HFFc6 (cell line): ENCODE data around the gene KCND2. TPM values are rescaled to one million over a fixed set of nuclear protein-coding genes. Genes with fewer than 3 reads are reported as not detected.

Experiments used
- DNase-seq: peaks from one replicate; pipeline ENCODE4 v3.0.0-alpha.2; 2018
- H3K27ac Mint-ChIP-seq: 2 replicates; pipeline ENCODE4 v1.8.0; 2020; ENCODE audit warnings: mild to moderate bottlenecking, mixed read lengths
- H3K27me3 Mint-ChIP-seq: 2 replicates; pipeline ENCODE4 v1.8.0; 2021; ENCODE audit warnings: mild to moderate bottlenecking, moderate library complexity, mixed read lengths; ENCODE audit not compliant: insufficient read depth
- H3K36me3 Mint-ChIP-seq: 2 replicates; pipeline ENCODE4 v1.8.0; 2021; ENCODE audit warnings: low read depth, mixed read lengths
- H3K4me1 Mint-ChIP-seq: 2 replicates; pipeline ENCODE4 v1.8.0; 2020; ENCODE audit warnings: low read depth, mixed read lengths
- H3K4me3 Mint-ChIP-seq: 2 replicates; pipeline ENCODE4 v1.8.0; 2020; ENCODE audit warnings: mild to moderate bottlenecking, moderate library complexity, mixed read lengths
- H3K9me3 Mint-ChIP-seq: 2 replicates; pipeline ENCODE4 v1.8.0; 2020; ENCODE audit warnings: mild to moderate bottlenecking, mixed read lengths
- CTCF ChIP-seq: fragments of 200-600 bp; sonication (generic); IDR thresholded peaks from 2 replicates; pipeline ENCODE4 v1.5.0; 2021; ENCODE audit warnings: antibody characterized with exemption, mild to moderate bottlenecking
- total RNA-seq, 6 experiments: library from RNA; stranded (reverse); fragmentation: NEBNext Ultra II Directional; extraction: Animal tissue kit (Norgen Biotek cat#: 25700); gene quantifications; 2 replicates in 1 of 6; 3 replicates in 5 of 6; pipeline ENCODE4 v1.2.3, GENCODE V29; 2021

KCND2 gene
- total RNA-seq, 6 experiments from 2014 or later: not detected

DNA sequence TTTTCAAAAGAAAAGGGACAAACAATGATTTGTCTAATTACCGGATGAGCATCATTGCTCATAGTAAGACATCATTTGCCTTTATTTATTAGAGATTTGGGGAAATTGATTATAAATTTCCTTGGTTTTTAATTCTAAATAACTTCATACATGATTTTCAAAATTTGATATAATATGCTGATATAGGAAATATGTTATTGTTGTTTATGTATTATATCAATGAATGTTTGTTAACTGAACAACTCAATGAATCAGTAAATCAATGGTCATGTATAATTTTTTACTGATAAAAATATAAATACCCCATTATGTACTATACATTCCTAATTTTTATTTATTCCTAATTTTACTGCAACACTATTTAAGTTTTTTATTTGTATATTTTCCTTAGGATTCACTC, 327.6 kb downstream of the KCND2 start:
- no peaks in the 10 kb centered on the region for H3K36me3 Mint-ChIP-seq
- no peak overlapping the region for H3K4me3 Mint-ChIP-seq
- H3K4me1 Mint-ChIP-seq: no peaks in the 10 kb centered on the region
- no peak for TF ChIP-seq CTCF
- H3K27ac Mint-ChIP-seq: no peak overlapping the region
- peaks cover 9% of the 10 kb centered on the region for H3K9me3 Mint-ChIP-seq
- H3K27me3 Mint-ChIP-seq: peaks cover 2% of the 10 kb centered on the region; the same call in 1 of the 2 replicates
- no peak for DNase-seq

- no peak for TF ChIP-seq CTCF
- H3K27me3 Mint-ChIP-seq: peaks cover 2% of the 10 kb centered on the region; the same call in 1 of the 2 replicates
- no peaks in the 10 kb centered on the region for H3K4me1 Mint-ChIP-seq
- H3K27ac Mint-ChIP-seq: no peak overlapping the region
- no peak overlapping the region for H3K4me3 Mint-ChIP-seq
- H3K36me3 Mint-ChIP-seq: no peaks in the 10 kb centered on the region
- H3K9me3 Mint-ChIP-seq: peaks cover 13% of the 10 kb centered on the region
- DNase-seq: no peak
Measured at GRCh38 chr7:120603366-120603765, 330.4 kb downstream of the KCND2 start.

DNA sequence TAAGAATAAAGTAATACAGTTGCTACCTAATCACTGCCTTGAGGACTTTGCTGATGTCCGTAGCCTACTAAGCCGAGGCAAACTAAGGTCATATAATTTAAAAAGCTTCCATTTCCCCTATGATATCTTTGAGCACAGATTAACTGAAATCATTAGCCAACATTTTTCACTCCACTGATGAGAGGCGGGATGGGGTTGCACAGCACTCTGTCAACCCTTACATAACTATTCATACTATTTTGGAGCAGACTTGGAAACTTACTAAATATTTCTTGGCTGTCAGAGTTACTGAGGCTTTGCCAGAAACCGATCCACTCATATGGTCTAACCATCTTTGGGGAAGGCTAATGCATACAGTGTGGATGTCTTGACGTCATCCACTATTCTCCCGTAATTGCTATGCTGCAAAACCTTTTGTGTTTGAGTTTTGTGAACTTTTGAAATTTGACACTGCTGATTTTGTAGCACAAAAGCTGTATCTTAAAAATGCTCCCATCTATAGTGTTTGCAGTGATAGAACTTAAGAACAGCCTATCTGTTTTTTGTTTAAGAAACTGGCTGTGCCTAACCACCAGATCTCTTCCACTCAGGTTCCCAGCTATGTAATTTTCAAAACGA, 336.3 kb downstream of the KCND2 start:
- H3K9me3 Mint-ChIP-seq: peaks cover 18% of the 10 kb centered on the region
- no peak overlapping the region for H3K4me3 Mint-ChIP-seq
- TF ChIP-seq CTCF: no peak
- no peaks in the 10 kb centered on the region for H3K4me1 Mint-ChIP-seq
- H3K27me3 Mint-ChIP-seq: no peaks in the 10 kb centered on the region
- no peaks in the 10 kb centered on the region for H3K36me3 Mint-ChIP-seq
- H3K27ac Mint-ChIP-seq: no peak overlapping the region
- no peak for DNase-seq

DNA sequence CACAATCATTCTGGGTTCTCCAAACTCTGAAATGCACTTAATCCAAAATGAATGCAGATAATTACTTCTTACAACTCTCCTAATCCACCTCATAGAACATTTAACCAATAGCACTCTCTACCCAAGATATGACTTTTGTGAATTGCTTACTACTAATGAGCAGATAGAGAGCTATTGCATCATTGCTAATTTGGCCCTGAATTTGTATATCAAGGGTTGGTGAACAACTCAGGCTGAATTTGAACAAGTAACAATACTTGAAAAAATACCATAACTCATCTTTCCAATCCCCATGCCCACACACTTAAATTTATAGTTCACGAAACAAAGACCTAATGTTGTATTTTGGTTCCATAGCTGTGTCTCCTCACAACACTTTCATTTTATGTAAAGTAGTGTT, 339.0 kb downstream of the KCND2 start:
- TF ChIP-seq CTCF: no peak
- no peaks in the 10 kb centered on the region for H3K36me3 Mint-ChIP-seq
- H3K4me3 Mint-ChIP-seq: no peak overlapping the region
- H3K27me3 Mint-ChIP-seq: no peaks in the 10 kb centered on the region
- H3K4me1 Mint-ChIP-seq: no peaks in the 10 kb centered on the region
- no peak for DNase-seq
- H3K27ac Mint-ChIP-seq: no peak overlapping the region
- peaks cover 33% of the 10 kb centered on the region for H3K9me3 Mint-ChIP-seq

GRCh38 chr7:120615703-120616102, 342.7 kb downstream of the KCND2 start:
- Mint-ChIP-seq H3K9me3 (peaks cover 26% of the 10 kb centered on the region), H3K4me3 (no peak overlapping the region), H3K27me3 (no peaks in the 10 kb centered on the region), H3K4me1 (no peaks in the 10 kb centered on the region), H3K27ac (no peak overlapping the region), H3K36me3 (no peaks in the 10 kb centered on the region)
- TF ChIP-seq CTCF: no peak
- no peak for DNase-seq

- Mint-ChIP-seq H3K4me1 (no peaks in the 10 kb centered on the region), H3K4me3 (no peak overlapping the region), H3K9me3 (peaks cover 26% of the 10 kb centered on the region), H3K27ac (no peak overlapping the region), H3K27me3 (no peaks in the 10 kb centered on the region), H3K36me3 (no peaks in the 10 kb centered on the region)
- TF ChIP-seq CTCF: no peak
- DNase-seq: no peak
Measured at GRCh38 chr7:120617275-120617674, 344.3 kb downstream of the KCND2 start.
